ENCODE measurements around the gene MEX3D. TPM values are rescaled to one million over a fixed set of nuclear protein-coding genes. Genes with fewer than 3 reads are reported as not detected.

MEX3D gene
- total RNA-seq, 1 donor from 2014 or later, result 43.4 TPM

- Histone ChIP-seq H3K27me3 (ENCODE audit: control insufficient read depth, insufficient read depth, low read length) (no peaks in the 10 kb centered on the region), H3K4me3 (ENCODE audit: low read depth, low read length) (no peak overlapping the region), H3K36me3 (ENCODE audit: control insufficient read depth, insufficient read depth, low read length) (no peaks in the 10 kb centered on the region)
- DNase-seq (ENCODE audit: low read depth), result no peak
- no peak for FAIRE-seq
- no peak for TF ChIP-seq CTCF (IDR thresholded peaks at IDR 0.05; ENCODE audit: insufficient read depth, low read length, severe bottlenecking)
Observed at GRCh38 chr19:1514295-1514661, 53.8 kb downstream of the MEX3D start.

GRCh38 chr19:1513499-1514294, 54.4 kb downstream of the MEX3D start:
- no peak for FAIRE-seq
- peak; percentile 93 for TF ChIP-seq CTCF (IDR thresholded peaks at IDR 0.05; ENCODE audit: insufficient read depth, low read length, severe bottlenecking)
- DNase-seq (ENCODE audit: low read depth), result peak; percentile 39

DNA sequence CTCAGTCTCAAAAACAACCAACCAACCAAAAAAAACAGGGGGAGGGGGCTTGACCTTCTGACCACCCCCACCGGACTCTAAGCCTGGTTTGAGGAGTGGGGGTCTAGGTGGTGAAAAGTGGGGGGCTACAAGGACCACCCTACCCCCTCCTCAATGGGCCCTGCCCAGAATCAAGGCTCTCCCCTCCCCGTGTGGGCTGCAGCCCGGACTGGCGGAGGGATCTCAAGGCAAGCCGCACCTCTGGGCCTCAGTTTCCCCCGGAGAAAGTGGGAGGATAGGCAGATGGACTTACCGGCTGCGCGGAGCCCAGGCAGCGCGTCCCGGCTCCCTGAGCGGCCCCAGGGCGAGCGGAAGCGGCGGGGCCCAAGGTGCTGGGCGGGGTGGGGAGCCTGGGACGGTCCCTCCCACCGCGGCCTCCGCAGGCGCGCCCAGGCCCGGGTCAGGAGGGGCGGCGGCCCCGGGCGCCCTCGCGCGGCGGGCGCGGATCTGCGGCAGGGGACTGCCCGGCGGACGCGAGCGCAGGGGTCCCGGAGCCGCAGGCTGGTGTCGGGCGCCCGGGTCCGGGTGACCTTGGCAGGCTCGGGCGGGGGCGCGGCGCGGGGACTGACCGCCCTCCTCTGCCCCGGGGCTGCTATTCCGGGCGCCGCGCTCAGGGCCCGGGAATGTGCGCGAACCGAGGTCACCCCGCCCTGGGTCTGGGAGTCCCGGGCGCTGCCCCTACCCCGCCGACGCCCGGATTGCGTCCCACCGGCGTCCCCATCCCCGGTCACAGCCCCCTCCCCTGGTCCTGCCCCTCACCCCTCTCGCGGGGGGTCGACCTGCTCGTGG, 55.2 kb downstream of the MEX3D start, which contains the start of gene ADAMTSL5:
ADAMTSL5 (minus strand) TSS at position 349 of the 828 bp plus-strand sequence. CDS start 2,076 bp downstream, outside the sequence.
- DNase-seq (ENCODE audit: low read depth), result peak; percentile 41
- Histone ChIP-seq H3K27me3 (ENCODE audit: control insufficient read depth, insufficient read depth, low read length) (no peaks in the 10 kb centered on the region), H3K36me3 (ENCODE audit: control insufficient read depth, insufficient read depth, low read length) (no peaks in the 10 kb centered on the region), H3K4me3 (ENCODE audit: low read depth, low read length) (peak within 1 kb of the TSS; percentile 60)
- FAIRE-seq, result no peak
- peak; percentile 3 for TF ChIP-seq CTCF (IDR thresholded peaks at IDR 0.05; ENCODE audit: insufficient read depth, low read length, severe bottlenecking)

More at GRCh38 chr19:1513499-1514294, 54.4 kb downstream of the MEX3D start:
- H3K27me3 ChIP-seq (ENCODE audit: control insufficient read depth, insufficient read depth, low read length), result no peaks in the 10 kb centered on the region
- peak overlapping the region; percentile 60 for H3K4me3 ChIP-seq (ENCODE audit: low read depth, low read length)
- H3K36me3 ChIP-seq (ENCODE audit: control insufficient read depth, insufficient read depth, low read length), result no peaks in the 10 kb centered on the region

- no peak for TF ChIP-seq CTCF (IDR thresholded peaks at IDR 0.05; ENCODE audit: insufficient read depth, low read length, severe bottlenecking)
- H3K4me3 ChIP-seq (ENCODE audit: low read depth, low read length), result no peak overlapping the region
- H3K36me3 ChIP-seq (ENCODE audit: control insufficient read depth, insufficient read depth, low read length), result no peaks in the 10 kb centered on the region
- DNase-seq (ENCODE audit: low read depth) (no peak), FAIRE-seq (no peak)
- no peaks in the 10 kb centered on the region for H3K27me3 ChIP-seq (ENCODE audit: control insufficient read depth, insufficient read depth, low read length)
Observed at GRCh38 chr19:1511318-1512317, 56.5 kb downstream of the MEX3D start.

DNA sequence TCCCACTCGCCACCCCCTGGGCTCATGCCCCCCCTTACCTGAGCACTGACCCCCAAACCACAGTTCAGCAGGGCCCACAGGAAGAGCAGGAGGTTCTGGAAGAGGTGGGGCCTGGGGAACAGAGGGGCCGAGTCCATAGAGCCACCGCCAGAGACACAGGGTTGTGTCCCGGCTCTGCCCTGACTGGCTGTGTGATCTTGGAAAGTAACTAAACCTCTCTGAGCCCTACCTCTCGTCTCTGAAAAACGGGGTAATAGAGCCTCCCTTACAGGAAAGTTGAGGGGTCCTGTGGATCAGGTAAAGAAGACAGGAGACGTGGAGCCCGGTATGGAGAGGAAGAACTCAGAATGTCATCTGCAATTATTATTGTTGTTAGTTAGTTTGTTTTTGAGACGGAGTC, 57.3 kb downstream of the MEX3D start:
- no peak for TF ChIP-seq CTCF (IDR thresholded peaks at IDR 0.05; ENCODE audit: insufficient read depth, low read length, severe bottlenecking)

More for the DNA sequence above, 57.3 kb downstream of the MEX3D start:
- Histone ChIP-seq H3K4me3 (ENCODE audit: low read depth, low read length) (no peak overlapping the region), H3K27me3 (ENCODE audit: control insufficient read depth, insufficient read depth, low read length) (no peaks in the 10 kb centered on the region), H3K36me3 (ENCODE audit: control insufficient read depth, insufficient read depth, low read length) (no peaks in the 10 kb centered on the region)
- DNase-seq (ENCODE audit: low read depth) (no peak), FAIRE-seq (no peak)

Data from bronchial epithelial cell (primary cell).